GM12878 (cell line): ENCODE measurements around the gene PCDHGA8.
A peak's percentile ranks its signal among the peaks of the same experiment; 100 is the strongest.

ENCODE experiments used
- CBFB ChIP-seq: IDR thresholded peaks from 2 replicates; pipeline ENCODE4 v1.6.1; 2016; ENCODE audit warnings: antibody characterized with exemption, low read depth
- CREB1 ChIP-seq: IDR thresholded peaks from 2 replicates; pipeline ENCODE4 v1.6.1; 2012; ENCODE audit warnings: low read depth, mild to moderate bottlenecking, inconsistent platforms
- NFXL1 ChIP-seq: fragments of 450-650 bp; IDR thresholded peaks from 2 replicates; pipeline ENCODE4 v1.6.1; 2017; ENCODE audit warnings: antibody characterized with exemption, mild to moderate bottlenecking, borderline replicate concordance
- SUZ12 ChIP-seq: fragments of 200-600 bp; sonication (generic); IDR thresholded peaks from one replicate; pipeline ENCODE4 v1.6.1; 2018; ENCODE audit warnings: antibody characterized with exemption, mild to moderate bottlenecking; ENCODE audit not compliant: unreplicated experiment
- TF ChIP-seq, protein P1 (sequence below): IDR thresholded peaks from 2 replicates; pipeline ENCODE4 v1.6.1; 2011; ENCODE audit warnings: low read depth, low read length, improper control_type of control experiment, borderline replicate concordance
- TF ChIP-seq, protein P2 (sequence below), 3 experiments: IDR thresholded peaks in 2 of 3; conservative IDR thresholded peaks in 1 of 3; 2 replicates each; pipeline ENCODE4 v1.5.1; 2011; ENCODE audit warnings: low read depth in 3 of 3, low read length in 3 of 3, mild to moderate bottlenecking in 3 of 3, control low read depth in 2 of 3, moderate library complexity in 2 of 3, inconsistent platforms in 1 of 3, mixed read lengths in 1 of 3; ENCODE audit not compliant: control insufficient read depth in 2 of 3, insufficient read depth in 1 of 3; ENCODE audit errors: extremely low read depth in 1 of 3
- TF ChIP-seq, protein P3 (sequence below): IDR thresholded peaks from 2 replicates; pipeline ENCODE4 v1.6.1; 2011; ENCODE audit warnings: borderline replicate concordance, low read depth, mild to moderate bottlenecking, moderate library complexity, mixed read lengths, low read length; ENCODE audit not compliant: insufficient read depth; ENCODE audit errors: extremely low read length

DNA sequence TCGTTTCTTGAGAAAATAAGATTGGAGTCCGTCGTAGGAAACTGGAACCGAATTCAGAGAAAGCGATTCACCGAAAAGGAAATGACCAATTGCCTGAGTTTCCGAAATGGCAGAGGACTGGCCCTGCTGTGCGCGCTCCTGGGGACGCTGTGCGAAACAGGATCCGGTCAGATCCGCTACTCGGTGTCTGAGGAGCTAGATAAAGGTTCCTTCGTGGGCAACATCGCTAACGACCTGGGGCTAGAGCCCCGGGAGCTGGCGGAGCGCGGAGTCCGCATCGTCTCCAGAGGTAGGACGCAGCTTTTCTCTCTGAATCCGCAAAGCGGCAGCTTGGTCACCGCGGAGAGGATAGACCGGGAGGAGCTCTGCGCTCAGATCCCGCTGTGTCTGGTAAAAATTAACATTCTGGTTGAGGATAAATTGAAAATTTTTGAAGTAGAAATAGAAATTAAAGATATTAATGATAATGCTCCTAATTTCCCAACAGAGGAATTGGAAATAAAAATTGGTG, 48.4 kb upstream of the PCDHGA8 start:
- TF ChIP-seq, protein P1, sequence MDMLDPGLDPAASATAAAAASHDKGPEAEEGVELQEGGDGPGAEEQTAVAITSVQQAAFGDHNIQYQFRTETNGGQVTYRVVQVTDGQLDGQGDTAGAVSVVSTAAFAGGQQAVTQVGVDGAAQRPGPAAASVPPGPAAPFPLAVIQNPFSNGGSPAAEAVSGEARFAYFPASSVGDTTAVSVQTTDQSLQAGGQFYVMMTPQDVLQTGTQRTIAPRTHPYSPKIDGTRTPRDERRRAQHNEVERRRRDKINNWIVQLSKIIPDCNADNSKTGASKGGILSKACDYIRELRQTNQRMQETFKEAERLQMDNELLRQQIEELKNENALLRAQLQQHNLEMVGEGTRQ, result no peak
- no peak for TF ChIP-seq SUZ12
- TF ChIP-seq, protein P2, sequence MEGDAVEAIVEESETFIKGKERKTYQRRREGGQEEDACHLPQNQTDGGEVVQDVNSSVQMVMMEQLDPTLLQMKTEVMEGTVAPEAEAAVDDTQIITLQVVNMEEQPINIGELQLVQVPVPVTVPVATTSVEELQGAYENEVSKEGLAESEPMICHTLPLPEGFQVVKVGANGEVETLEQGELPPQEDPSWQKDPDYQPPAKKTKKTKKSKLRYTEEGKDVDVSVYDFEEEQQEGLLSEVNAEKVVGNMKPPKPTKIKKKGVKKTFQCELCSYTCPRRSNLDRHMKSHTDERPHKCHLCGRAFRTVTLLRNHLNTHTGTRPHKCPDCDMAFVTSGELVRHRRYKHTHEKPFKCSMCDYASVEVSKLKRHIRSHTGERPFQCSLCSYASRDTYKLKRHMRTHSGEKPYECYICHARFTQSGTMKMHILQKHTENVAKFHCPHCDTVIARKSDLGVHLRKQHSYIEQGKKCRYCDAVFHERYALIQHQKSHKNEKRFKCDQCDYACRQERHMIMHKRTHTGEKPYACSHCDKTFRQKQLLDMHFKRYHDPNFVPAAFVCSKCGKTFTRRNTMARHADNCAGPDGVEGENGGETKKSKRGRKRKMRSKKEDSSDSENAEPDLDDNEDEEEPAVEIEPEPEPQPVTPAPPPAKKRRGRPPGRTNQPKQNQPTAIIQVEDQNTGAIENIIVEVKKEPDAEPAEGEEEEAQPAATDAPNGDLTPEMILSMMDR (IDR thresholded peaks at IDR 0.05 in 2 of 3, conservative IDR thresholded peaks at IDR 0.05 in 1 of 3; ENCODE audit: control insufficient read depth in 2 of 3, extremely low read depth in 1 of 3, insufficient read depth in 1 of 3, low read depth in 3 of 3, low read length in 3 of 3), result peak in 1 of 3 experiments; percentile 2; a peak in 1 of 6 replicates
- TF ChIP-seq CREB1, result no peak
- no peak for TF ChIP-seq NFXL1
- TF ChIP-seq, protein P3, sequence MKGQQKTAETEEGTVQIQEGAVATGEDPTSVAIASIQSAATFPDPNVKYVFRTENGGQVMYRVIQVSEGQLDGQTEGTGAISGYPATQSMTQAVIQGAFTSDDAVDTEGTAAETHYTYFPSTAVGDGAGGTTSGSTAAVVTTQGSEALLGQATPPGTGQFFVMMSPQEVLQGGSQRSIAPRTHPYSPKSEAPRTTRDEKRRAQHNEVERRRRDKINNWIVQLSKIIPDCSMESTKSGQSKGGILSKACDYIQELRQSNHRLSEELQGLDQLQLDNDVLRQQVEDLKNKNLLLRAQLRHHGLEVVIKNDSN, result no peak
- no peak for TF ChIP-seq CBFB
